Neural cell (in vitro differentiated cells): ENCODE data around the gene PIEZO1.

Experiments used
- EP300 ChIP-seq: fragments of 450-650 bp; conservative IDR thresholded peaks from 2 replicates; pipeline ENCODE4 v1.6.1; 2014; ENCODE audit warnings: antibody characterized with exemption, mild to moderate bottlenecking, moderate library complexity; ENCODE audit not compliant: poor library complexity, severe bottlenecking
- EZH2 ChIP-seq: fragments of 200-600, 300-800 bp; shearing (Covaris generic), sonication (generic); IDR thresholded peaks from 2 replicates; pipeline ENCODE4 v1.6.1; 2014; ENCODE audit warnings: antibody characterized with exemption, low read length, borderline replicate concordance, mild to moderate bottlenecking; ENCODE audit not compliant: insufficient read depth, poor library complexity, severe bottlenecking
- MXI1 ChIP-seq: fragments of 450-650 bp; conservative IDR thresholded peaks from 2 replicates; pipeline ENCODE4 v1.6.1; 2014; ENCODE audit warnings: antibody characterized with exemption, mild to moderate bottlenecking; ENCODE audit not compliant: poor library complexity, severe bottlenecking
- POLR2AphosphoS5 ChIP-seq: IDR thresholded peaks from 2 replicates; pipeline ENCODE4 v1.6.1; 2012
- RAD21 ChIP-seq: fragments of 450-650 bp; conservative IDR thresholded peaks from 2 replicates; pipeline ENCODE4 v1.6.1; 2014; ENCODE audit warnings: antibody characterized with exemption, mild to moderate bottlenecking, moderate library complexity
- TAF1 ChIP-seq: IDR thresholded peaks from 2 replicates; pipeline ENCODE4 v1.6.1; 2012; ENCODE audit warnings: low read depth
- TF ChIP-seq, protein P1 (sequence below): fragments of 450-650 bp; IDR thresholded peaks from 2 replicates; pipeline ENCODE4 v1.5.1; 2014; ENCODE audit warnings: antibody characterized with exemption, mild to moderate bottlenecking, moderate library complexity; ENCODE audit not compliant: poor library complexity, severe bottlenecking
- TF ChIP-seq, protein P2 (sequence below): IDR thresholded peaks from 2 replicates; pipeline ENCODE4 v1.6.1; 2012; ENCODE audit warnings: borderline replicate concordance

DNA sequence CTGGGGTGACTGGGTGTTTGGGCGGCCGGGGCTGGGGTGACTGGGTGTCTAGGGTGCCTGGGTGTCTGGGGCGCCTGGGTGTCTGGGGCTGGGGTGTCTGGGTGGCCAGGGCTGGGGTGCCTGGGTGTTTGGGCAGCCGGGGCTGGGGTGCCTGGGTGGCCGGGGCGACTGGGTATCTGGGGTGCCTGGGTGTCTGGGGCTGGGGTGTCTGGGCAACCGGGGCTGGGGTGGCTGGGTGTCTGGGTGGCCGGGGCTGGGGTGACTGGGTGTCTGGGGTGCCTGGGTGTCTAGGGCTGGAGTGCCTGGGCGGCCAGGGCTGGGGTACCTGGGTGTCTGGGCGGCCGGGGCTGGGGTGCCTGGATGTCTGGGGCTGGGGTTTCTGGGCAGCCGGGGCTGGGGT lies 40.1 kb upstream of the PIEZO1 start:
- TF ChIP-seq, protein P1, sequence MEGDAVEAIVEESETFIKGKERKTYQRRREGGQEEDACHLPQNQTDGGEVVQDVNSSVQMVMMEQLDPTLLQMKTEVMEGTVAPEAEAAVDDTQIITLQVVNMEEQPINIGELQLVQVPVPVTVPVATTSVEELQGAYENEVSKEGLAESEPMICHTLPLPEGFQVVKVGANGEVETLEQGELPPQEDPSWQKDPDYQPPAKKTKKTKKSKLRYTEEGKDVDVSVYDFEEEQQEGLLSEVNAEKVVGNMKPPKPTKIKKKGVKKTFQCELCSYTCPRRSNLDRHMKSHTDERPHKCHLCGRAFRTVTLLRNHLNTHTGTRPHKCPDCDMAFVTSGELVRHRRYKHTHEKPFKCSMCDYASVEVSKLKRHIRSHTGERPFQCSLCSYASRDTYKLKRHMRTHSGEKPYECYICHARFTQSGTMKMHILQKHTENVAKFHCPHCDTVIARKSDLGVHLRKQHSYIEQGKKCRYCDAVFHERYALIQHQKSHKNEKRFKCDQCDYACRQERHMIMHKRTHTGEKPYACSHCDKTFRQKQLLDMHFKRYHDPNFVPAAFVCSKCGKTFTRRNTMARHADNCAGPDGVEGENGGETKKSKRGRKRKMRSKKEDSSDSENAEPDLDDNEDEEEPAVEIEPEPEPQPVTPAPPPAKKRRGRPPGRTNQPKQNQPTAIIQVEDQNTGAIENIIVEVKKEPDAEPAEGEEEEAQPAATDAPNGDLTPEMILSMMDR: no peak
- TF ChIP-seq RAD21: no peak
- no peak for TF ChIP-seq EZH2
- TF ChIP-seq POLR2AphosphoS5: no peak
- TF ChIP-seq, protein P2, sequence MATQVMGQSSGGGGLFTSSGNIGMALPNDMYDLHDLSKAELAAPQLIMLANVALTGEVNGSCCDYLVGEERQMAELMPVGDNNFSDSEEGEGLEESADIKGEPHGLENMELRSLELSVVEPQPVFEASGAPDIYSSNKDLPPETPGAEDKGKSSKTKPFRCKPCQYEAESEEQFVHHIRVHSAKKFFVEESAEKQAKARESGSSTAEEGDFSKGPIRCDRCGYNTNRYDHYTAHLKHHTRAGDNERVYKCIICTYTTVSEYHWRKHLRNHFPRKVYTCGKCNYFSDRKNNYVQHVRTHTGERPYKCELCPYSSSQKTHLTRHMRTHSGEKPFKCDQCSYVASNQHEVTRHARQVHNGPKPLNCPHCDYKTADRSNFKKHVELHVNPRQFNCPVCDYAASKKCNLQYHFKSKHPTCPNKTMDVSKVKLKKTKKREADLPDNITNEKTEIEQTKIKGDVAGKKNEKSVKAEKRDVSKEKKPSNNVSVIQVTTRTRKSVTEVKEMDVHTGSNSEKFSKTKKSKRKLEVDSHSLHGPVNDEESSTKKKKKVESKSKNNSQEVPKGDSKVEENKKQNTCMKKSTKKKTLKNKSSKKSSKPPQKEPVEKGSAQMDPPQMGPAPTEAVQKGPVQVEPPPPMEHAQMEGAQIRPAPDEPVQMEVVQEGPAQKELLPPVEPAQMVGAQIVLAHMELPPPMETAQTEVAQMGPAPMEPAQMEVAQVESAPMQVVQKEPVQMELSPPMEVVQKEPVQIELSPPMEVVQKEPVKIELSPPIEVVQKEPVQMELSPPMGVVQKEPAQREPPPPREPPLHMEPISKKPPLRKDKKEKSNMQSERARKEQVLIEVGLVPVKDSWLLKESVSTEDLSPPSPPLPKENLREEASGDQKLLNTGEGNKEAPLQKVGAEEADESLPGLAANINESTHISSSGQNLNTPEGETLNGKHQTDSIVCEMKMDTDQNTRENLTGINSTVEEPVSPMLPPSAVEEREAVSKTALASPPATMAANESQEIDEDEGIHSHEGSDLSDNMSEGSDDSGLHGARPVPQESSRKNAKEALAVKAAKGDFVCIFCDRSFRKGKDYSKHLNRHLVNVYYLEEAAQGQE: no peak
- TF ChIP-seq EP300: no peak
- no peak for TF ChIP-seq TAF1
- no peak for TF ChIP-seq MXI1
